ENCODE measurements around the gene RPRML. TPM values are rescaled to one million over a fixed set of nuclear protein-coding genes. Genes with fewer than 3 reads are reported as not detected.

Gene RPRML
- total and polyA plus RNA-seq, 2 donors from 2014 or later = not detected

GRCh38 chr17:46952115-46952514, 26.9 kb downstream of the RPRML start:
- Histone ChIP-seq H3K9me3 (ENCODE audit: control insufficient read depth in 2 of 3, insufficient read depth in 1 of 3, low read length in 3 of 3) (no peaks in the 10 kb centered on the region), H3K27me3 (ENCODE audit: control insufficient read depth, insufficient read depth, low read length) (no peaks in the 10 kb centered on the region), H3K4me1 (ENCODE audit: control insufficient read depth in 2 of 3, insufficient read depth in 2 of 3, low read depth in 1 of 3, low read length in 3 of 3) (no peaks in the 10 kb centered on the region), H3K9ac (ENCODE audit: low read length in 3 of 3) (no peak overlapping the region), H3K4me3 (ENCODE audit: low read length in 3 of 3) (no peak overlapping the region), H3K36me3 (ENCODE audit: control insufficient read depth in 2 of 3, insufficient read depth in 3 of 3, low read length in 3 of 3) (no peaks in the 10 kb centered on the region), H3K27ac (ENCODE audit: low read depth in 2 of 2, low read length in 2 of 2) (no peak overlapping the region)
- intact Hi-C loops (cut with DNase I) = no loop called here
- FAIRE-seq = no peak
- DNase-seq = no peak
- no peak for TF ChIP-seq CTCF (IDR thresholded peaks at IDR 0.05; ENCODE audit: borderline replicate concordance, extremely low read depth, insufficient read depth)

GRCh38 chr17:46951706-46952105, 27.3 kb downstream of the RPRML start:
- H3K27me3 ChIP-seq (ENCODE audit: control insufficient read depth, insufficient read depth, low read length) = no peaks in the 10 kb centered on the region
- H3K4me1 ChIP-seq (ENCODE audit: control insufficient read depth in 2 of 3, insufficient read depth in 2 of 3, low read depth in 1 of 3, low read length in 3 of 3) = no peaks in the 10 kb centered on the region
- no peak for DNase-seq
- H3K4me3 ChIP-seq (ENCODE audit: low read length in 3 of 3) = no peak overlapping the region
- no peaks in the 10 kb centered on the region for H3K36me3 ChIP-seq (ENCODE audit: control insufficient read depth in 2 of 3, insufficient read depth in 3 of 3, low read length in 3 of 3)
- no peak for TF ChIP-seq CTCF (IDR thresholded peaks at IDR 0.05; ENCODE audit: borderline replicate concordance, extremely low read depth, insufficient read depth)
- FAIRE-seq = no peak
- intact Hi-C loops (cut with DNase I) = no loop called here
- H3K27ac ChIP-seq (ENCODE audit: low read depth in 2 of 2, low read length in 2 of 2) = no peak overlapping the region
- no peak overlapping the region for H3K9ac ChIP-seq (ENCODE audit: low read length in 3 of 3)
- H3K9me3 ChIP-seq (ENCODE audit: control insufficient read depth in 2 of 3, insufficient read depth in 1 of 3, low read length in 3 of 3) = no peaks in the 10 kb centered on the region

- Histone ChIP-seq H3K4me3 (ENCODE audit: low read length in 3 of 3) (no peak overlapping the region), H3K9ac (ENCODE audit: low read length in 3 of 3) (no peak overlapping the region), H3K27ac (ENCODE audit: low read depth in 2 of 2, low read length in 2 of 2) (no peak overlapping the region), H3K27me3 (ENCODE audit: control insufficient read depth, insufficient read depth, low read length) (no peaks in the 10 kb centered on the region), H3K9me3 (ENCODE audit: control insufficient read depth in 2 of 3, insufficient read depth in 1 of 3, low read length in 3 of 3) (no peaks in the 10 kb centered on the region), H3K36me3 (ENCODE audit: control insufficient read depth in 2 of 3, insufficient read depth in 3 of 3, low read length in 3 of 3) (no peaks in the 10 kb centered on the region), H3K4me1 (ENCODE audit: control insufficient read depth in 2 of 3, insufficient read depth in 2 of 3, low read depth in 1 of 3, low read length in 3 of 3) (no peaks in the 10 kb centered on the region)
- FAIRE-seq (no peak), DNase-seq (no peak)
- intact Hi-C loops (cut with DNase I) = no loop called here
- TF ChIP-seq CTCF (IDR thresholded peaks at IDR 0.05; ENCODE audit: borderline replicate concordance, extremely low read depth, insufficient read depth) = no peak
Measured at GRCh38 chr17:46950997-46951621, 27.9 kb downstream of the RPRML start.

Measured in kidney (tissue), 14 donors.